GM21528 (cell line): ENCODE results near the gene CCDC85C.

ENCODE experiments used
- ATAC-seq: cut with Tn5 transposase; IDR thresholded peaks from one replicate; pipeline ENCODE4 v1.9.1; 2021; ENCODE audit warnings: mild to moderate bottlenecking, moderate library complexity; ENCODE audit not compliant: unreplicated experiment, low FRiP score

CCDC85C gene

GRCh38 chr14:99462210-99462609 lies 141.8 kb downstream of the CCDC85C start:
- no peak for ATAC-seq

GRCh38 chr14:99461411-99462085 lies 142.5 kb downstream of the CCDC85C start:
- no peak for ATAC-seq

- no peak for ATAC-seq
Measured at GRCh38 chr14:99460793-99461192, 143.2 kb downstream of the CCDC85C start.

GRCh38 chr14:99459481-99460100 lies 144.4 kb downstream of the CCDC85C start:
- ATAC-seq = no peak

- no peak for ATAC-seq
Measured at GRCh38 chr14:99454246-99454645, 149.8 kb downstream of the CCDC85C start.

- no peak for ATAC-seq
Measured at GRCh38 chr14:99452968-99453367, 151.0 kb downstream of the CCDC85C start.

- no peak for ATAC-seq
Measured at GRCh38 chr14:99451234-99451633, 152.8 kb downstream of the CCDC85C start.

- no peak for ATAC-seq
Measured at GRCh38 chr14:99450266-99450665, 153.7 kb downstream of the CCDC85C start.
